HepG2 (cell line): ENCODE data around the gene ATP13A1. TPM values are rescaled to one million over a fixed set of nuclear protein-coding genes. Genes with fewer than 3 reads are reported as not detected.

ENCODE experiments used
- ATAC-seq: fragments of 200-7000 bp; cut with Tn5 transposase; 3 replicates; pipeline ENCODE4 v1.9.1; 2020; ENCODE audit warnings: mild to moderate bottlenecking, moderate library complexity
- BruUV-seq: library from RNA; stranded (reverse); fragments of 400-500 nt; replicated peaks from 2 replicates; lab custom pipeline; 2021; lab: Mats Ljungman, UMichigan
- CTCF ChIA-PET: fragments of 300-600 bp; formaldehyde crosslinking; extraction: SDS; loops from one replicate; lab custom pipeline; 2021; ENCODE audit warnings: low total read pairs, inconsistent platforms, low intra/inter-chr PET ratio; lab: Yijun Ruan, JAX
- POLR2A ChIA-PET: fragments of 350-600 bp; sonication (Branson Sonifier 250); formaldehyde crosslinking; loops from one replicate; lab custom pipeline; 2020; ENCODE audit warnings: antibody characterized with exemption, inconsistent platforms; lab: Yijun Ruan, JAX
- DNase-seq: peaks from one replicate; pipeline ENCODE4 v3.0.0-alpha.2; 2015; ENCODE audit warnings: low spot score
- FAIRE-seq: peaks from 3 replicates; lab custom pipeline; 2011; peaks lifted over from hg19 to GRCh38; lab: Jason Lieb, UNC
- H2AFZ ChIP-seq: one replicate; pipeline ENCODE4 v1.6.1; 2011; ENCODE audit warnings: low read length, inconsistent platforms
- H3K27ac ChIP-seq: fragments of 300-600 bp; 3 replicates; pipeline ENCODE4 v1.8.0; 2011; ENCODE audit warnings: mixed run types, mild to moderate bottlenecking, mixed read lengths, low read length, inconsistent platforms; ENCODE audit not compliant: insufficient read depth; ENCODE audit errors: extremely low read length
- H3K27me3 ChIP-seq, 2 experiments: fragments of 200-600 bp in 1 of 2; 2 replicates in 1 of 2; 3 replicates in 1 of 2; pipeline versions ENCODE4 v1.6.0 to v1.8.0; 2011; ENCODE audit warnings: low read length in 2 of 2, mild to moderate bottlenecking in 2 of 2, moderate library complexity in 2 of 2, inconsistent platforms in 1 of 2; ENCODE audit not compliant: insufficient read depth in 2 of 2, control insufficient read depth in 1 of 2
- H3K36me3 ChIP-seq, 2 experiments: fragments of 200-600 bp in 1 of 2; replicated peaks in 1 of 2; 2 replicates in 1 of 2; 3 replicates in 1 of 2; pipeline versions ENCODE4 v1.5.1 to v1.8.0; 2011; ENCODE audit warnings: low read length in 2 of 2, inconsistent platforms in 1 of 2; ENCODE audit not compliant: insufficient read depth in 2 of 2, control insufficient read depth in 1 of 2
- H3K4me1 ChIP-seq: 2 replicates; pipeline ENCODE4 v1.5.1; 2012; ENCODE audit warnings: low read length, inconsistent platforms; ENCODE audit not compliant: insufficient read depth
- H3K4me2 ChIP-seq: 2 replicates; pipeline ENCODE4 v1.6.0; 2011; ENCODE audit warnings: low read depth, low read length, inconsistent platforms
- H3K4me3 ChIP-seq, 3 experiments: fragments of 200-600 bp in 1 of 3; sonication (generic), shearing (Covaris generic) in 1 of 3; replicated peaks in 1 of 3; 2 replicates each; pipeline ENCODE4 v1.5.1; 2011 to 2016; ENCODE audit warnings: low read length in 3 of 3, inconsistent platforms in 2 of 3, low read depth in 2 of 3, mild to moderate bottlenecking in 2 of 3, control low read depth in 1 of 3, mixed read lengths in 1 of 3; ENCODE audit not compliant: insufficient read depth in 1 of 3
- H3K79me2 ChIP-seq: one replicate; pipeline ENCODE4 v1.6.1; 2011; ENCODE audit warnings: low read length, inconsistent platforms; ENCODE audit not compliant: insufficient read depth
- H3K9ac ChIP-seq: 2 replicates; pipeline ENCODE4 v1.6.0; 2011; ENCODE audit warnings: mild to moderate bottlenecking, low read depth, low read length, inconsistent platforms; ENCODE audit not compliant: insufficient read depth
- H3K9me3 ChIP-seq: 2 replicates; pipeline ENCODE4 v1.5.1; 2012; ENCODE audit warnings: mild to moderate bottlenecking, low read length
- H4K20me1 ChIP-seq: 2 replicates; pipeline ENCODE4 v1.6.0; 2011; ENCODE audit warnings: inconsistent platforms, mild to moderate bottlenecking, low read length, moderate library complexity; ENCODE audit not compliant: insufficient read depth
- AFF4 ChIP-seq: sonication (generic); formaldehyde crosslinking; IDR thresholded peaks from 2 replicates; pipeline ENCODE4 v1.4.0; 2020; ENCODE audit warnings: missing genetic modification reagents
- ATF3 ChIP-seq: sonication (generic); formaldehyde crosslinking; IDR thresholded peaks from 2 replicates; pipeline ENCODE4 v1.4.0; 2020; ENCODE audit warnings: missing genetic modification reagents
- ATF6 ChIP-seq: sonication (generic); formaldehyde crosslinking; conservative IDR thresholded peaks from 2 replicates; pipeline ENCODE4 v1.4.0; 2020; ENCODE audit warnings: missing genetic modification reagents
- BORCS8-MEF2B ChIP-seq: sonication (generic); formaldehyde crosslinking; IDR thresholded peaks from 2 replicates; pipeline ENCODE4 v1.8.0; 2022; ENCODE audit warnings: mild to moderate bottlenecking, missing genetic modification reagents
- KAT7 ChIP-seq: IDR thresholded peaks from 2 replicates; pipeline ENCODE4 v1.6.1; 2018; ENCODE audit warnings: borderline replicate concordance, missing compliant biosample characterization
- KDM3A ChIP-seq: IDR thresholded peaks from 2 replicates; pipeline ENCODE4 v1.6.1; 2018; ENCODE audit warnings: low read depth, missing compliant biosample characterization
- MIXL1 ChIP-seq: IDR thresholded peaks from 2 replicates; pipeline ENCODE4 v1.6.1; 2016
- NFE2L2 ChIP-seq: fragments of 150-350 bp; IDR thresholded peaks from 2 replicates; pipeline ENCODE4 v1.6.1; 2014; ENCODE audit warnings: low read length
- NFKBIZ ChIP-seq: IDR thresholded peaks from 2 replicates; pipeline ENCODE4 v1.6.1; 2018; ENCODE audit warnings: missing genetic modification reagents, missing compliant biosample characterization
- RAD21 ChIP-seq: fragments of 450-650 bp; formaldehyde crosslinking; IDR thresholded peaks from 2 replicates; pipeline ENCODE4 v1.5.0; 2020; ENCODE audit warnings: mild to moderate bottlenecking
- RARG ChIP-seq: sonication (generic); formaldehyde crosslinking; IDR thresholded peaks from 2 replicates; pipeline ENCODE4 v1.4.0; 2020; ENCODE audit warnings: low read depth, mild to moderate bottlenecking, missing genetic modification reagents
- RCOR2 ChIP-seq: IDR thresholded peaks from 2 replicates; pipeline ENCODE4 v1.6.1; 2016; ENCODE audit warnings: missing biosample characterization, missing genetic modification reagents
- STAG1 ChIP-seq: sonication (generic); formaldehyde crosslinking; IDR thresholded peaks from 2 replicates; pipeline ENCODE4 v1.4.0; 2020; ENCODE audit warnings: missing genetic modification reagents
- TRIM24 ChIP-seq: sonication (generic); formaldehyde crosslinking; IDR thresholded peaks from 2 replicates; pipeline ENCODE4 v1.8.0; 2022; ENCODE audit warnings: mild to moderate bottlenecking, missing genetic modification reagents
- ZBTB25 ChIP-seq: IDR thresholded peaks from 2 replicates; pipeline ENCODE4 v1.6.1; 2018; ENCODE audit warnings: missing genetic modification reagents
- ZNF552 ChIP-seq: sonication (generic); formaldehyde crosslinking; IDR thresholded peaks from 2 replicates; pipeline ENCODE4 v1.9.0; 2022; ENCODE audit warnings: missing genetic modification reagents, mild to moderate bottlenecking, borderline replicate concordance
- ZNF619 ChIP-seq: sonication (generic); formaldehyde crosslinking; IDR thresholded peaks from 2 replicates; pipeline ENCODE4 v1.4.0; 2020; ENCODE audit warnings: mild to moderate bottlenecking, missing genetic modification reagents
- ZNF639 ChIP-seq: conservative IDR thresholded peaks from 2 replicates; pipeline ENCODE4 v1.6.1; 2018; ENCODE audit warnings: missing genetic modification reagents
- WGBS: methylation state at CpG from one replicate; pipeline ENCODE4 v1.1.6; 2017; ENCODE audit warnings: low lambda C conversion rate; 5-methylcytosine and 5-hydroxymethylcytosine counted together
- in situ Hi-C: cut with HindIII; loops from 2 replicates; pipeline ENCODE4 v1.10.0; 2017; ENCODE audit warnings: low pct_unique_long_range_greater_than_20kb; ENCODE audit not compliant: extremely low pct_ligation_motif_present
- intact Hi-C: fragments of 100-400 bp; cut with micrococcal nuclease; formaldehyde crosslinking; loops from one replicate; pipeline ENCODE4 v1.10.0; 2022; ENCODE audit not compliant: unreplicated experiment
- polyA plus RNA-seq, 8 experiments: library from polyadenylated mRNA; depleted of rRNA in 3 of 8; stranded (reverse) in 7 of 8; unstranded in 1 of 8; fragments of >200 nt; fragmentation: Illumina TruSeq in 4 of 8; extraction: Trizol in 4 of 8; gene quantifications; 2 replicates each; pipeline versions ENCODE4 v1.2.1 to v1.2.3, GENCODE V29; 2011 to 2016; ENCODE audit warnings: low read depth in 4 of 8, missing spikeins in 1 of 8, mixed read lengths in 1 of 8; ENCODE audit not compliant: insufficient read depth in 1 of 8
- total RNA-seq, 5 experiments: library from RNA; depleted of rRNA; stranded (reverse); fragments of >200 nt; fragmentation: Illumina TruSeq; extraction: Trizol; gene quantifications; 2 replicates each; pipeline ENCODE4 v1.2.3, GENCODE V29; 2016; ENCODE audit warnings: low read depth in 1 of 5

ATP13A1 gene
- total and polyA plus RNA-seq, 2 of the 13 experiments (the other 11 are each of a cell fraction or from before 2014, with no cell fraction given) = 23.2 to 41.7 TPM

GRCh38 chr19:19619181-19619848 lies 44.2 kb downstream of the ATP13A1 start:
- FAIRE-seq (no peak), DNase-seq (no peak), ATAC-seq (no peak)
- Histone ChIP-seq H3K4me2 (no peak overlapping the region), H3K36me3 (no peaks in the 10 kb centered on the region), H3K9ac (no peak overlapping the region), H3K27ac (no peak overlapping the region), H3K4me3 (no peak overlapping the region), H2AFZ (no peak overlapping the region), H3K27me3 (no peaks in the 10 kb centered on the region; a peak in 1 of 5 replicates), H3K4me1 (peaks cover 24% of the 10 kb centered on the region), H3K9me3 (no peaks in the 10 kb centered on the region), H3K79me2 (no peaks in the 10 kb centered on the region), H4K20me1 (no peaks in the 10 kb centered on the region)
- CTCF ChIA-PET = no interaction called here
- intact Hi-C loops = no loop called here
- in situ Hi-C loops = no loop called here
- BruUV-seq = no TSS peak
- POLR2A ChIA-PET = no interaction called here
- WGBS = 32% methylated on average over 20 of the region's 21 CpGs
- TF ChIP-seq ZNF619 = no peak
- no peak for TF ChIP-seq ATF3 (CRISPR knock-in tag)
- no peak for TF ChIP-seq MIXL1 (CRISPR knock-in tag)
- no peak for TF ChIP-seq NFE2L2
- no peak for TF ChIP-seq TRIM24 (CRISPR knock-in tag)
- TF ChIP-seq STAG1 (CRISPR knock-in tag) = no peak
- TF ChIP-seq ZBTB25 (CRISPR knock-in tag) = no peak
- TF ChIP-seq KAT7 (CRISPR knock-in tag) = no peak
- no peak for TF ChIP-seq KDM3A (CRISPR knock-in tag)
- no peak for TF ChIP-seq ZNF552 (CRISPR knock-in tag)
- TF ChIP-seq ATF6 (CRISPR knock-in tag) = no peak
- TF ChIP-seq BORCS8-MEF2B (CRISPR knock-in tag) = no peak
- no peak for TF ChIP-seq NFKBIZ
- no peak for TF ChIP-seq AFF4 (CRISPR knock-in tag)
- TF ChIP-seq RCOR2 (CRISPR knock-in tag) = no peak
- TF ChIP-seq ZNF639 (CRISPR knock-in tag) = no peak
- TF ChIP-seq RARG = no peak
- TF ChIP-seq RAD21 (CRISPR knock-in tag) = no peak
